GM12878 (cell line): ENCODE data around the gene REM2. TPM values are rescaled to one million over a fixed set of nuclear protein-coding genes. Genes with fewer than 3 reads are reported as not detected.

Experiments used
- ATAC-seq: fragments of 200-7000 bp; cut with Tn5 transposase; 3 replicates; pipeline ENCODE4 v1.9.1; 2020; ENCODE audit warnings: mild to moderate bottlenecking, moderate library complexity
- BruUV-seq: library from RNA; stranded (reverse); fragments of 400-500 nt; replicated peaks from 2 replicates; lab custom pipeline; 2021; lab: Mats Ljungman, UMichigan
- CTCF ChIA-PET: fragments of 300-600 bp; sonication (Branson Sonifier 250); formaldehyde crosslinking; extraction: SDS; loops from one replicate; lab custom pipeline; 2021; ENCODE audit warnings: inconsistent platforms; lab: Yijun Ruan, JAX
- POLR2A ChIA-PET: fragments of 350-600 bp; formaldehyde crosslinking; extraction: SDS; loops from one replicate; lab custom pipeline; 2021; ENCODE audit warnings: inconsistent platforms; lab: Charles Lee
- RAD21 ChIA-PET: fragments of 300-600 bp; sonication (Branson Sonifier 250); formaldehyde crosslinking; loops from one replicate; lab custom pipeline; 2023; ENCODE audit warnings: antibody characterized with exemption; ENCODE audit not compliant: unreplicated experiment; lab: Charles Lee
- SMC1A ChIA-PET: fragments of 300-600 bp; sonication (Branson Sonifier 250); formaldehyde crosslinking; loops from one replicate; lab custom pipeline; 2023; ENCODE audit not compliant: unreplicated experiment, uncharacterized antibody; lab: Charles Lee
- DNase-seq: peaks from one replicate; pipeline ENCODE4 v3.0.0-alpha.2; 2011; ENCODE audit warnings: low read depth, low spot score
- FAIRE-seq: peaks from 3 replicates; lab custom pipeline; 2011; peaks lifted over from hg19 to GRCh38; lab: Jason Lieb, UNC
- H2AFZ ChIP-seq: 2 replicates; pipeline ENCODE4 v1.6.0; 2011; ENCODE audit warnings: low read depth, low read length, control low read depth; ENCODE audit not compliant: control insufficient read depth
- H3K27ac ChIP-seq: 2 replicates; pipeline ENCODE4 v1.5.1; 2011; ENCODE audit warnings: control low read depth; ENCODE audit not compliant: control insufficient read depth, insufficient read depth
- H3K27me3 ChIP-seq, 2 experiments: replicated peaks in 1 of 2; 2 replicates each; pipeline versions ENCODE4 v1.6.0 to v1.6.1; 2011; ENCODE audit warnings: low read length in 1 of 2; ENCODE audit not compliant: control insufficient read depth in 2 of 2, insufficient read depth in 2 of 2
- H3K36me3 ChIP-seq, 2 experiments: 2 replicates each; pipeline ENCODE4 v1.5.1; 2011; ENCODE audit warnings: low read length in 1 of 2; ENCODE audit not compliant: control insufficient read depth in 2 of 2, insufficient read depth in 2 of 2
- H3K4me1 ChIP-seq: 2 replicates; pipeline ENCODE4 v1.6.1; 2011; ENCODE audit warnings: mild to moderate bottlenecking, low read length, moderate library complexity, mixed read lengths; ENCODE audit not compliant: control insufficient read depth, insufficient read depth
- H3K4me2 ChIP-seq: 2 replicates; pipeline ENCODE4 v1.6.0; 2011; ENCODE audit warnings: control low read depth; ENCODE audit not compliant: control insufficient read depth, insufficient read depth
- H3K4me3 ChIP-seq: fragments of 200-600 bp; sonication (generic); 2 replicates; pipeline ENCODE4 v1.5.1; 2016
- H3K79me2 ChIP-seq: 2 replicates; pipeline ENCODE4 v1.6.0; 2011; ENCODE audit warnings: low read length; ENCODE audit not compliant: control insufficient read depth, insufficient read depth
- H3K9ac ChIP-seq: 2 replicates; pipeline ENCODE4 v1.8.0; 2011; ENCODE audit warnings: low read length, control low read depth, mixed read lengths; ENCODE audit not compliant: control insufficient read depth, insufficient read depth
- H3K9me3 ChIP-seq: replicated peaks from 3 replicates; pipeline ENCODE4 v1.5.1; 2011; ENCODE audit warnings: mild to moderate bottlenecking, low read length; ENCODE audit not compliant: control insufficient read depth, insufficient read depth
- H4K20me1 ChIP-seq: 2 replicates; pipeline ENCODE4 v1.6.0; 2011; ENCODE audit not compliant: control insufficient read depth, insufficient read depth
- BCL11A ChIP-seq: IDR thresholded peaks from 2 replicates; pipeline ENCODE4 v1.6.1; 2011; ENCODE audit warnings: low read depth, low read length
- BHLHE40 ChIP-seq, 2 experiments: fragments of 450-650 bp in 1 of 2; IDR thresholded peaks; 2 replicates each; pipeline ENCODE4 v1.6.1; 2011 to 2017; ENCODE audit warnings: low read depth in 2 of 2, borderline replicate concordance in 1 of 2, improper control_type of control experiment in 1 of 2, low read length in 1 of 2, mild to moderate bottlenecking in 1 of 2
- BMI1 ChIP-seq: fragments of 450-650 bp; IDR thresholded peaks from 2 replicates; pipeline ENCODE4 v1.6.1; 2016; ENCODE audit warnings: mild to moderate bottlenecking, moderate library complexity, borderline replicate concordance
- FOXK2 ChIP-seq: fragments of 450-650 bp; IDR thresholded peaks from 2 replicates; pipeline ENCODE4 v1.6.1; 2017; ENCODE audit warnings: mild to moderate bottlenecking, moderate library complexity
- KDM1A ChIP-seq: fragments of 200-600 bp; sonication (generic); IDR thresholded peaks from 2 replicates; pipeline ENCODE4 v1.6.1; 2016; ENCODE audit warnings: borderline replicate concordance
- MEF2A ChIP-seq: IDR thresholded peaks from 2 replicates; pipeline ENCODE4 v1.6.1; 2011; ENCODE audit warnings: low read depth, mild to moderate bottlenecking, low read length, moderate library complexity; ENCODE audit not compliant: insufficient read depth
- PKNOX1 ChIP-seq: fragments of 450-650 bp; IDR thresholded peaks from 2 replicates; pipeline ENCODE4 v1.6.1; 2016; ENCODE audit warnings: mild to moderate bottlenecking
- POLR2AphosphoS2 ChIP-seq: IDR thresholded peaks from 2 replicates; pipeline ENCODE4 v1.6.1; 2011; ENCODE audit warnings: low read depth, mild to moderate bottlenecking, low read length, improper control_type of control experiment, moderate library complexity
- SPI1 ChIP-seq: IDR thresholded peaks from 2 replicates; pipeline ENCODE4 v1.6.1; 2011; ENCODE audit warnings: low read depth, mild to moderate bottlenecking, low read length, moderate library complexity, borderline replicate concordance; ENCODE audit not compliant: insufficient read depth
- WRNIP1 ChIP-seq: IDR thresholded peaks from 2 replicates; pipeline ENCODE4 v1.6.1; 2011; ENCODE audit warnings: low read depth, low read length, improper control_type of control experiment, borderline replicate concordance
- ZBTB11 ChIP-seq: fragments of 450-650 bp; formaldehyde crosslinking; IDR thresholded peaks from 2 replicates; pipeline ENCODE4 v1.5.0; 2022; ENCODE audit warnings: mild to moderate bottlenecking, missing genetic modification characterization
- ZNF274 ChIP-seq: IDR thresholded peaks from one replicate; pipeline ENCODE4 v1.8.0; 2011; ENCODE audit not compliant: insufficient read length, insufficient read depth
- WGBS: methylation state at CpG from one replicate; pipeline ENCODE4 v1.1.6; 2016; ENCODE audit warnings: low lambda C conversion rate; ENCODE audit not compliant: insufficient replicate concordance, insufficient coverage; ENCODE audit errors: missing lambda C conversion rate; 5-methylcytosine and 5-hydroxymethylcytosine counted together
- in situ Hi-C: fragments of 300-500 bp; cut with MboI; formaldehyde crosslinking; loops from 9 replicates; pipeline ENCODE4 v1.14.3; 2018; ENCODE audit warnings: mixed read lengths
- intact Hi-C: fragments of 100-400 bp; cut with micrococcal nuclease; formaldehyde crosslinking; loops from one replicate; pipeline ENCODE4 v1.14.2; 2022; ENCODE audit not compliant: unreplicated experiment
- polyA plus RNA-seq, 11 experiments: library from polyadenylated mRNA; depleted of rRNA in 4 of 11; unstranded in 6 of 11; stranded (reverse) in 5 of 11; fragments of >200 nt; fragmentation: Nextera tagmentation in 4 of 11; fragmentation: Illumina TruSeq in 1 of 11; extraction: Ambion mirVana in 4 of 11; extraction: Trizol in 1 of 11; gene quantifications; 1 replicate in 1 of 11; 2 replicates in 10 of 11; pipeline versions ENCODE4 v1.2.1 to v1.2.3, GENCODE V29; 2011 to 2016; ENCODE audit warnings: inconsistent platforms in 2 of 11, missing spikeins in 2 of 11, low read depth in 1 of 11
- total RNA-seq, 4 experiments: library from RNA; depleted of rRNA in 3 of 4; stranded (reverse); fragments of >200 nt in 3 of 4; fragmentation: Illumina TruSeq in 1 of 4; extraction: Trizol in 1 of 4; gene quantifications; 2 replicates each; pipeline versions ENCODE4 v1.2.1 to v1.2.3, GENCODE V29; 2013 to 2021
- TF ChIP-seq, protein P1 (sequence below): fragments of 450-650 bp; formaldehyde crosslinking; IDR thresholded peaks from 2 replicates; pipeline ENCODE4 v1.4.0; 2020; ENCODE audit warnings: mild to moderate bottlenecking, moderate library complexity
- TF ChIP-seq, protein P2 (sequence below): IDR thresholded peaks from 2 replicates; pipeline ENCODE4 v1.6.1; 2012; ENCODE audit warnings: low read depth, low read length, improper control_type of control experiment

REM2 gene
- total and polyA plus RNA-seq, 10 of the 15 experiments (the other 5 are each of a cell fraction or from before 2014, with no cell fraction given): 0.27 to 1.5 (median 0.83) TPM

DNA sequence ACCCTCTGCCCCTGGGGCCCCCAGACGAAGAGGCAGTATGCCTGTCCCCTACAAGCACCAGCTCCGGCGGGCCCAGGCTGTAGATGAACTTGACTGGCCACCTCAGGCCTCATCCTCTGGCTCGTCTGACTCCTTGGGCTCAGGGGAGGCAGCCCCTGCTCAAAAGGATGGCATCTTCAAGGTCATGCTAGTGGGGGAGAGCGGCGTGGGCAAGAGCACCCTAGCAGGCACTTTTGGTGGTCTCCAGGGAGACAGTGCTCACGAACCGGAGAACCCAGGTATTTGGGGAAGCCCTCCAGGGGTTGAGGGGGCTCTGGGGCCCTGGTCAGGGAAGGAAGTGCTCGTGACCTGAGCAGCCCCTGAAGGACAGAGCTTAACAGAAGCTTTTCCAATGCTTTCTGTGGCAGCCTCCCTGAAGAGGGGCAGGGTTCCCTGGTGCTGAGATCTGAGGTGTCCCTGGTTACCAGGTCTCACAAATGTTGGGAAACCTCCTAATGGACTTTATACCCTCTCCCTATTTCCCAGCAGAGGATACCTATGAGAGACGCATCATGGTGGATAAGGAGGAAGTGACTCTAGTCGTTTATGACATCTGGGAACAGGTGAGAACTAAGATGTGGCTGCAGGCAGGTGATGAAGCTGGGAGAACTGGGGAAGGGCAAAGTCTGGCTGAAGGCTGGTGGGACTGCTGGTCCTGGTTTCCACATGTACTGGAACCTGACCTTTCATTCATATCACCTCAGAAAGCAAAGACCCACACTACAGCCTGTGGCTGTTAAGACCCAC is 1.9 kb downstream of the REM2 start:
- SMC1A ChIA-PET: interaction anchor here (0.9 to 9.5 kb wide), 7 partner anchors 13 to 62 kb away, joined by 3 to 110 read pairs (median 3); partner anchors contain the start of genes LRP10 and PRMT5
- no peak for TF ChIP-seq KDM1A
- TF ChIP-seq WRNIP1: no peak
- TF ChIP-seq, protein P1, sequence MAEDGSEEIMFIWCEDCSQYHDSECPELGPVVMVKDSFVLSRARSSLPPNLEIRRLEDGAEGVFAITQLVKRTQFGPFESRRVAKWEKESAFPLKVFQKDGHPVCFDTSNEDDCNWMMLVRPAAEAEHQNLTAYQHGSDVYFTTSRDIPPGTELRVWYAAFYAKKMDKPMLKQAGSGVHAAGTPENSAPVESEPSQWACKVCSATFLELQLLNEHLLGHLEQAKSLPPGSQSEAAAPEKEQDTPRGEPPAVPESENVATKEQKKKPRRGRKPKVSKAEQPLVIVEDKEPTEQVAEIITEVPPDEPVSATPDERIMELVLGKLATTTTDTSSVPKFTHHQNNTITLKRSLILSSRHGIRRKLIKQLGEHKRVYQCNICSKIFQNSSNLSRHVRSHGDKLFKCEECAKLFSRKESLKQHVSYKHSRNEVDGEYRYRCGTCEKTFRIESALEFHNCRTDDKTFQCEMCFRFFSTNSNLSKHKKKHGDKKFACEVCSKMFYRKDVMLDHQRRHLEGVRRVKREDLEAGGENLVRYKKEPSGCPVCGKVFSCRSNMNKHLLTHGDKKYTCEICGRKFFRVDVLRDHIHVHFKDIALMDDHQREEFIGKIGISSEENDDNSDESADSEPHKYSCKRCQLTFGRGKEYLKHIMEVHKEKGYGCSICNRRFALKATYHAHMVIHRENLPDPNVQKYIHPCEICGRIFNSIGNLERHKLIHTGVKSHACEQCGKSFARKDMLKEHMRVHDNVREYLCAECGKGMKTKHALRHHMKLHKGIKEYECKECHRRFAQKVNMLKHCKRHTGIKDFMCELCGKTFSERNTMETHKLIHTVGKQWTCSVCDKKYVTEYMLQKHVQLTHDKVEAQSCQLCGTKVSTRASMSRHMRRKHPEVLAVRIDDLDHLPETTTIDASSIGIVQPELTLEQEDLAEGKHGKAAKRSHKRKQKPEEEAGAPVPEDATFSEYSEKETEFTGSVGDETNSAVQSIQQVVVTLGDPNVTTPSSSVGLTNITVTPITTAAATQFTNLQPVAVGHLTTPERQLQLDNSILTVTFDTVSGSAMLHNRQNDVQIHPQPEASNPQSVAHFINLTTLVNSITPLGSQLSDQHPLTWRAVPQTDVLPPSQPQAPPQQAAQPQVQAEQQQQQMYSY (CRISPR knock-in tag): no peak
- TF ChIP-seq SPI1: no peak
- TF ChIP-seq, protein P2, sequence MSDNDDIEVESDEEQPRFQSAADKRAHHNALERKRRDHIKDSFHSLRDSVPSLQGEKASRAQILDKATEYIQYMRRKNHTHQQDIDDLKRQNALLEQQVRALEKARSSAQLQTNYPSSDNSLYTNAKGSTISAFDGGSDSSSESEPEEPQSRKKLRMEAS: no peak
- TF ChIP-seq BHLHE40 (IDR thresholded peaks at IDR 0.05; ENCODE audit: borderline replicate concordance in 1 of 2, low read depth in 2 of 2, low read length in 1 of 2): no peak
- no peak for TF ChIP-seq PKNOX1
- TF ChIP-seq BMI1: no peak
- TF ChIP-seq ZBTB11: no peak
- no peak for TF ChIP-seq MEF2A
- TF ChIP-seq BCL11A: no peak
- TF ChIP-seq FOXK2: no peak
- TF ChIP-seq ZNF274: no peak
- no peak for TF ChIP-seq POLR2AphosphoS2

More for the DNA sequence above, 1.9 kb downstream of the REM2 start:
- H3K9me3 ChIP-seq: no peaks in the 10 kb centered on the region
- WGBS: 76% methylated on average over 11 of the region's 11 CpGs
- ChIA-PET RAD21 (interaction anchor here (0.6 to 4.1 kb wide), 3 partner anchors 13 to 295 kb away, joined by 3 to 43 read pairs (median 16); partner anchors contain the start of gene LRP10), CTCF (interaction anchor here (0.7 to 10.8 kb wide), 11 partner anchors 11 to 88 kb away, joined by 3 to 174 read pairs (median 4); partner anchors contain the start of genes LRP10 and PRMT5), POLR2A (interaction anchor here (1.3 to 6.0 kb wide), 4 partner anchors 13 to 33 kb away, joined by 4 to 51 read pairs (median 25); partner anchors contain the start of genes LRP10 and RBM23)
- H3K4me1 ChIP-seq: peaks cover 28% of the 10 kb centered on the region
- H2AFZ ChIP-seq: no peak overlapping the region
- H3K36me3 ChIP-seq: no peaks in the 10 kb centered on the region
- no peak overlapping the region for H3K4me3 ChIP-seq
- H3K79me2 ChIP-seq: peaks cover 5% of the 10 kb centered on the region
- intact Hi-C loops (no loop called here), in situ Hi-C loops (no loop called here)
- no peak overlapping the region for H3K9ac ChIP-seq
- no peak for ATAC-seq
- H3K4me2 ChIP-seq: no peak overlapping the region
- BruUV-seq: no TSS peak
- no peak for FAIRE-seq
- H4K20me1 ChIP-seq: no peaks in the 10 kb centered on the region
- no peaks in the 10 kb centered on the region for H3K27me3 ChIP-seq
- DNase-seq: no peak
- no peak overlapping the region for H3K27ac ChIP-seq
